Prostate gland (tissue), 2 donors: ENCODE results near the gene TTC16. TPM values are rescaled to one million over a fixed set of nuclear protein-coding genes. Genes with fewer than 3 reads are reported as not detected.

Source experiments
- DNase-seq: peaks from one replicate; pipeline ENCODE4 v3.0.0-alpha.2; 2019; ENCODE audit warnings: low spot score
- H3K27ac ChIP-seq, 2 donors: fragments of 200-600 bp; sonication (generic); 2 replicates each; pipeline ENCODE4 v1.5.1; 2017 to 2019
- H3K27me3 ChIP-seq: fragments of 200-600 bp; sonication (generic); replicated peaks from 2 replicates; pipeline ENCODE4 v1.5.1; 2019; ENCODE audit not compliant: insufficient read depth
- H3K36me3 ChIP-seq, 2 donors: fragments of 200-600 bp; sonication (generic); 1 replicate in 1 of 2; 2 replicates in 1 of 2; pipeline versions ENCODE4 v1.5.1 to v1.8.1; 2017 to 2019
- H3K4me1 ChIP-seq: fragments of 200-600 bp; sonication (generic); replicated peaks from 2 replicates; pipeline ENCODE4 v1.5.1; 2019
- H3K4me3 ChIP-seq, 2 donors: fragments of 200-600 bp; sonication (generic); 2 replicates each; pipeline ENCODE4 v1.5.1; 2017 to 2019
- H3K9me3 ChIP-seq: fragments of 200-600 bp; sonication (generic); 2 replicates; pipeline ENCODE4 v1.5.1; 2017
- CTCF ChIP-seq, 4 experiments: fragments of 200-600 bp in 2 of 4; fragments of 450-650 bp in 2 of 4; sonication (generic) in 2 of 4; IDR thresholded peaks; 1 replicate in 3 of 4; 2 replicates in 1 of 4; pipeline ENCODE4 v1.5.1; 2016 to 2019; ENCODE audit warnings: antibody characterized with exemption in 4 of 4, mild to moderate bottlenecking in 2 of 4, moderate library complexity in 2 of 4
- POLR2A ChIP-seq: fragments of 450-650 bp; IDR thresholded peaks from one replicate; pipeline ENCODE4 v1.6.1; 2016; ENCODE audit warnings: antibody characterized with exemption, mild to moderate bottlenecking
- POLR2AphosphoS5 ChIP-seq: sonication (generic); formaldehyde crosslinking; IDR thresholded peaks from one replicate; pipeline ENCODE4 v1.6.1; 2017; ENCODE audit warnings: antibody characterized with exemption
- WGBS: methylation state at CpG from one replicate; pipeline ENCODE4 v1.1.5; 2018; 5-methylcytosine and 5-hydroxymethylcytosine counted together
- intact Hi-C: fragments of 100-400 bp; cut with DNase I; formaldehyde crosslinking; loops from one replicate; pipeline ENCODE4 v1.14.2; 2022
- total RNA-seq, 2 donors: library from RNA; depleted of rRNA; stranded (reverse); fragments of >200 nt; gene quantifications; one replicate each; pipeline ENCODE4 v1.1.0, GENCODE V29; 2016

Gene TTC16
- total RNA-seq, 2 donors from 2014 or later, result 3.4 TPM; not detected in 1

- Histone ChIP-seq H3K4me3 (no peak overlapping the region), H3K27ac (peak overlapping the region in 1 of 2 donors; percentile 0), H3K9me3 (no peaks in the 10 kb centered on the region), H3K27me3 (no peaks in the 10 kb centered on the region), H3K4me1 (peaks cover 5% of the 10 kb centered on the region), H3K36me3 (no peaks in the 10 kb centered on the region)
- intact Hi-C loops, result no loop called here
- WGBS, result 79% methylated on average over 8 of the region's 8 CpGs
- TF ChIP-seq CTCF (IDR thresholded peaks at IDR 0.05) (no peak), POLR2AphosphoS5 (no peak), POLR2A (no peak)
- DNase-seq, result no peak
These were observed 52.8 kb downstream of the TTC16 start for GRCh38 chr9:127768698-127769097.

DNA sequence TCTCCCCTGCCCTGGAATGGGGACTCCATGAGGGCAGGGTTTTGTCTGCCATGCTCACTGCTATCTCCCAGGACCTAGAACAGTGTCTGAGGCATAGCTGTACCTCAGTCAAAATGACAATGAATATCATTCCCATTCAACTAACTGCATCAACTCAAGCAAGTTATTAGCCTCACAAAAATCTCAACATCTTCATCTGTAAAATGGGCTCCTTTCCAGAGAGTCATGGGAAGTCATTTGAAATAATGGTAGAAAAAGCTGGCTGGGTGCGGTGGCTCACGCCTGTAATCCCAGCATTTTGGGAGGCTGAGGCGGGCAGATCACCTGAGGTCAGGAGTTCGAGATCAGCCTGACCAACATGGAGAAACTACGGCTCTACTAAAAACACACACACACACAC, 53.2 kb downstream of the TTC16 start:
- 95% methylated on average over 5 of the region's 5 CpGs for WGBS
- TF ChIP-seq CTCF (IDR thresholded peaks at IDR 0.05), result no peak
- no peak for TF ChIP-seq POLR2A
- TF ChIP-seq POLR2AphosphoS5, result no peak
- no peak for DNase-seq
- Histone ChIP-seq H3K27me3 (no peaks in the 10 kb centered on the region), H3K9me3 (no peaks in the 10 kb centered on the region), H3K36me3 (no peaks in the 10 kb centered on the region), H3K27ac (no peak overlapping the region), H3K4me3 (no peak overlapping the region), H3K4me1 (peaks cover 5% of the 10 kb centered on the region)
- intact Hi-C loops, result no loop called here

DNA sequence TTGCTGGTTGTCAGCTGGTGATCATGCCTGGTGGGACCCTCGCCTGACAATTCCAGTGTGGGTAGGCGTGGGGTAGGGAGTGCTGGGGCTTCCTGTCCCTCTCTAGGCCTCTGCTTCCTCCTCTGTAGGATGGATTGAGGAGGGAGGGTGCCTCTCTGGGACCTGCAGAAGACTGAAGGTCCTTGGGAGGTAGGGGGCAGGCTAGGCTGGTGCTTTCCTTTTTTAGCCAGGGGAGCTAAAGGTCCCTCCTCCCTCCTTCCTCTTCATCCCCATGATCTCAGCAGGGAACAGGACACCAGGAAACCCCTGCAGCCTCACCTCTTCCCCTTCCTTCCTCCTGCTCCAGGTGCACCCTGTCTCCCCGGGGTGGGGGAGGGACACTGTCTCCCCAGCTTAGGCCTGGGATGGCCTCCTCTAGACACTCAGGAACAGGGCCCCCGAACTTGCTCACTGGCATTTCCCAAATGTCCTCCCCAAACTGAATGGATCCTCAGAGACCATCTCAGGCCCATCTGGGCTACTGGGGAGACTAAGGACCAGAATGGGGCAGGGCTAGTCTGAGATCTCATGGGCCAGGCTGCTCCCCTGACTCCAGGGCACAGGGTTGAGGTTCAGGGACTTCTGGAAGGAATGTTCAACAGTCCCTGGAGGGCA, 54.2 kb downstream of the TTC16 start:
- H3K27ac ChIP-seq, result peak overlapping the region in 1 of 2 donors; percentile 45
- H3K36me3 ChIP-seq, result no peaks in the 10 kb centered on the region
- H3K9me3 ChIP-seq, result no peaks in the 10 kb centered on the region
- WGBS, result 89% methylated on average over 4 of the region's 4 CpGs
- intact Hi-C loops, result no loop called here
- H3K4me1 ChIP-seq, result peaks cover 5% of the 10 kb centered on the region
- no peaks in the 10 kb centered on the region for H3K27me3 ChIP-seq
- TF ChIP-seq POLR2AphosphoS5, result no peak
- no peak for TF ChIP-seq CTCF (IDR thresholded peaks at IDR 0.05)
- TF ChIP-seq POLR2A, result no peak
- H3K4me3 ChIP-seq, result peak overlapping the region in 1 of 2 donors; percentile 44
- no peak for DNase-seq

GRCh38 chr9:127770583-127770904, 54.7 kb downstream of the TTC16 start:
- peak overlapping the region; percentile 32 to 44 for H3K4me3 ChIP-seq
- intact Hi-C loops, result no loop called here
- H3K9me3 ChIP-seq, result no peaks in the 10 kb centered on the region
- H3K27ac ChIP-seq, result peak overlapping the region in 1 of 2 donors; percentile 45
- 58% methylated on average over 3 of the region's 3 CpGs for WGBS
- H3K36me3 ChIP-seq, result no peaks in the 10 kb centered on the region
- peaks cover 5% of the 10 kb centered on the region for H3K4me1 ChIP-seq
- TF ChIP-seq POLR2A (no peak), POLR2AphosphoS5 (no peak), CTCF (IDR thresholded peaks at IDR 0.05) (no peak)
- no peak for DNase-seq
- no peaks in the 10 kb centered on the region for H3K27me3 ChIP-seq

DNA sequence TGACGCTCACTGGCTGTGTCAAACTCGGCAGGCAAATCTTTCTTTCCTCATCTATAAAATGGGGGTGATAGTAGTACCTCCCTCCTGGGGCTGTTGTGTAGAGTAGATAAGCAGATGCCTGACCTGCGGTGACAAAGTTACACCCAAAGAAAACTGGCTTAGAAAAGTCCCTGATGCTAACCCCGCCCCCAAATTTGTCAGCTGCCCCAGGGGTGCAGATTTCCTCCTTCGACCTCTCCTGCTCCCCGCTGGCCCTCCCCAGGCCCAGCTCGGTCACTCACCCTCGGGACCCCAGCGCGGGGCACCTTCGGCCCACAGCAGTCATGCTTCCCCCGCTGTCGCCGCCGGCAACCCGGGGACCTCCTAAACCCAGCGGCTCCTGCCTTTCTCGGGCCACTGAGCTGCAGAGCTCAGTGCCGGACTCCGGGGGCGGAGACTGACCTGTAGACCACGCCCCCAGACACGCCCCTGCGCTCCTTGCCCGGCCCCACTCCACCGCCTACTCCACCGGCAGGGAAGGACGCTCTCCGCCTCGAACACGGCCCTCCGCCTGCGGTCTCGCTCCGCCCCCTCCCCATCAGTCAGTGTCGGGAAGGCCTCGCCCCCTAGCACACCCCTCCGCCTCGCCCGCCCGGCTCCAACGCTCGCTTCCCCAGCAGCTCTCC, 55.2 kb downstream of the TTC16 start:
- no peaks in the 10 kb centered on the region for H3K27me3 ChIP-seq
- no peaks in the 10 kb centered on the region for H3K9me3 ChIP-seq
- peak; percentile 98 for DNase-seq
- peak overlapping the region; percentile 32 to 44 for H3K4me3 ChIP-seq
- TF ChIP-seq CTCF (IDR thresholded peaks at IDR 0.05) (peak in 2 of 4 experiments; percentile 18 to 29), POLR2A (peak; percentile 71), POLR2AphosphoS5 (peak; percentile 92)
- 2% methylated on average over 43 of the region's 43 CpGs for WGBS
- H3K36me3 ChIP-seq, result no peaks in the 10 kb centered on the region
- H3K27ac ChIP-seq, result peak overlapping the region; percentile 45 to 52
- peaks cover 5% of the 10 kb centered on the region for H3K4me1 ChIP-seq
- intact Hi-C loops, result no loop called here
